ENCODE results near the gene KLHL33.

The KLHL33 gene

DNA sequence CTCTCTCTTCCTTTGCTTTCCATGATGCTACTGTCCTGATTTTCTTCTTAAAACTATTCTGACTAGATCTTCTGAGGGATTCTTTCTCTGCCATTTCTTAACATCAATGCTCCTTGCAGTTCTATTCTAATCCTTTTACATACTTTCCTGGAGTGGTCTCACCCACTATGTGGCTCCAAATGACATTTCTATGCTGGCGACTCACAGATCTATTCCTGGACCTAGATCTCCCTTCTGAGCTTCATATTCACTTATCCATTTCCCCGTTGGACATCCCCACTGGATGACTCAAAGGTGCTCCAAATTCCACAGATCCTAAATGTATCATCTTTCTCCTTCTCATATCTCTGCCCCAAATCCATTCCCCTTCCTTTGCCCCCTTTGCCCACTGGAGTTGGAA is 26.7 kb downstream of the KLHL33 start:
- Histone ChIP-seq H3K36me3 (peaks cover 38 to 45% (median 40%) of the 10 kb centered on the region in 3 donors), H3K9me3 (no peaks in the 10 kb centered on the region), H3K27ac (no peak overlapping the region), H3K27me3 (no peaks in the 10 kb centered on the region), H3K4me1 (peaks cover 0 to 22% (median 12%) of the 10 kb centered on the region in 4 donors), H3K4me3 (no peak overlapping the region)
- no peak for DNase-seq
- no peak for TF ChIP-seq CTCF (IDR thresholded peaks at IDR 0.05)
- intact Hi-C loops (cut with DNase I; ENCODE audit: low total_unique reads), result no loop called here

GRCh38 chr14:20403521-20403920 is 32.4 kb downstream of the KLHL33 start:
- intact Hi-C loops (cut with DNase I; ENCODE audit: low total_unique reads), result no loop called here

DNA sequence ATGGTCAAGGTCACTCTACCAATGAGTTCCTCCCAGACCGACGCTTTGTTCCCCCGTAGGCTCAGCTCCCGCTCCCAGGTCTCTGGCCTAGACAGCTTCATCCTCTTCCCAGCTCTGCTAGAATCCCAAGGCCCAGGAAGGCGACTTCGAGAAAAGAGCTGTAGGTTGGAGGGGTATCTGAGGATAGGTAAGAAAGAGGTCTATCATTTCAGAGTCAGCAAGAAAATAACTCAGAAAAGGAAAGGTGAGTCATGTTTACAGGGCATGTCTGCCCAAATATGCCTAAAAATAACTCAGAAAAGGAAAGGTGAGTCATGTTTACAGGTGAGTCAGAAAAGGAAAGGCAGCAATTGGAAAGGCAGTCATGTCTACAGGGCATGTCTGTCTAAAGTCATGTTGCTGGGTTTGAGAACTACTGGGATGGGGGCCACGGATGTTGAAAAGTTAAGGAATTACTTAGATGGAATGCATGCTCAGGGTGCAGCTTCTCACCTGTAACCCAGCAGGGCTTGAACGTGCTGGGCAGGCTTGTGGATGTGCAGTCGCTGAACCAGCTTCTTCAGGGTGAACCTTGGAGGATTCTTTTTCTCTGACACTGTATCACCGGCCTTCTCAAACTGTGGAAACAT is 34.9 kb downstream of the KLHL33 start:
- no peak for DNase-seq
- intact Hi-C loops (cut with DNase I; ENCODE audit: low total_unique reads), result no loop called here
- no peaks in the 10 kb centered on the region for H3K9me3 ChIP-seq
- no peaks in the 10 kb centered on the region for H3K27me3 ChIP-seq
- TF ChIP-seq CTCF (IDR thresholded peaks at IDR 0.05), result no peak
- H3K4me1 ChIP-seq, result peaks cover 0 to 4% (median 0%) of the 10 kb centered on the region in 4 donors
- no peak overlapping the region for H3K4me3 ChIP-seq
- H3K36me3 ChIP-seq, result peaks cover 77 to 95% (median 91%) of the 10 kb centered on the region in 3 donors
- no peak overlapping the region for H3K27ac ChIP-seq

More at GRCh38 chr14:20403521-20403920, 32.4 kb downstream of the KLHL33 start:
- Histone ChIP-seq H3K36me3 (peaks cover 83 to 95% (median 89%) of the 10 kb centered on the region in 3 donors), H3K27ac (no peak overlapping the region), H3K9me3 (no peaks in the 10 kb centered on the region), H3K4me3 (no peak overlapping the region), H3K27me3 (no peaks in the 10 kb centered on the region), H3K4me1 (peaks cover 0 to 4% (median 0%) of the 10 kb centered on the region in 4 donors)
- TF ChIP-seq CTCF (IDR thresholded peaks at IDR 0.05), result no peak
- no peak for DNase-seq

GRCh38 chr14:20400589-20400964 is 35.4 kb downstream of the KLHL33 start:
- no peak for DNase-seq
- H3K4me1 ChIP-seq, result peaks cover 0 to 4% (median 0%) of the 10 kb centered on the region in 4 donors
- intact Hi-C loops (cut with DNase I; ENCODE audit: low total_unique reads), result no loop called here
- no peaks in the 10 kb centered on the region for H3K9me3 ChIP-seq
- H3K27ac ChIP-seq, result no peak overlapping the region
- no peak for TF ChIP-seq CTCF (IDR thresholded peaks at IDR 0.05)
- H3K4me3 ChIP-seq, result no peak overlapping the region
- H3K27me3 ChIP-seq, result no peaks in the 10 kb centered on the region
- peaks cover 78 to 95% (median 92%) of the 10 kb centered on the region in 3 donors for H3K36me3 ChIP-seq

DNA sequence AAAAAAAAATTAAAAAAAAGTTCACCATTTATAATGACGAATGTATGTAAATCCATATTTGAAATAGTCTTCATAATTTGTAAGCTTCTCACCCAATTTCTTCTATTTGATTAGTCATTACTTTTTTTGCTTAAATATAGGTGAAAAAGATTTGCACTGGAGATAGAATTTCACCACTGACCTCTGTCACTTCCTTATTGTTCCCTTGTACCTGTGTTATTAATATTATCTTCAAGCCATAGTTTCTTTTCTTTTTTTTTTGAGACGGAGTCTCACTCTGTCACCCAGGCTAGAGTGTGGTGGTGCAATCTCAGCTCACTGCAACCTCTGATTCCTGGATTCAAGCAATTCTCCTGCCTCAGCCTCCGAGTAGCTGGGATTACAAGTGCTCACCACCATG is 38.5 kb downstream of the KLHL33 start:
- no peak for TF ChIP-seq CTCF (IDR thresholded peaks at IDR 0.05)
- no peaks in the 10 kb centered on the region for H3K9me3 ChIP-seq
- no peak overlapping the region for H3K4me3 ChIP-seq
- peaks cover 64 to 93% (median 88%) of the 10 kb centered on the region in 3 donors for H3K36me3 ChIP-seq
- H3K4me1 ChIP-seq, result no peaks in the 10 kb centered on the region
- DNase-seq, result no peak
- intact Hi-C loops (cut with DNase I; ENCODE audit: low total_unique reads), result no loop called here
- H3K27me3 ChIP-seq, result no peaks in the 10 kb centered on the region
- no peak overlapping the region for H3K27ac ChIP-seq
